LNCaP clone FGC (cell line): Measurements from ENCODE around the gene CTDSP1.

Experiments
- DNase-seq: peaks from one replicate; pipeline ENCODE4 v3.0.0-alpha.2; 2011; ENCODE audit warnings: low read depth
- H3K4me3 ChIP-seq: 2 replicates; pipeline ENCODE4 v1.5.1; 2011; ENCODE audit warnings: mild to moderate bottlenecking, low read depth, low read length, control low read depth
- TF ChIP-seq, protein P1 (sequence below): IDR thresholded peaks from 2 replicates; pipeline ENCODE4 v1.5.1; 2012; ENCODE audit warnings: mild to moderate bottlenecking; ENCODE audit not compliant: control insufficient read depth, insufficient read depth; ENCODE audit errors: extremely low read depth

Gene CTDSP1

GRCh38 chr2:218369330-218369729, 30.3 kb upstream of the CTDSP1 start:
- no peak overlapping the region for H3K4me3 ChIP-seq
- TF ChIP-seq, protein P1, sequence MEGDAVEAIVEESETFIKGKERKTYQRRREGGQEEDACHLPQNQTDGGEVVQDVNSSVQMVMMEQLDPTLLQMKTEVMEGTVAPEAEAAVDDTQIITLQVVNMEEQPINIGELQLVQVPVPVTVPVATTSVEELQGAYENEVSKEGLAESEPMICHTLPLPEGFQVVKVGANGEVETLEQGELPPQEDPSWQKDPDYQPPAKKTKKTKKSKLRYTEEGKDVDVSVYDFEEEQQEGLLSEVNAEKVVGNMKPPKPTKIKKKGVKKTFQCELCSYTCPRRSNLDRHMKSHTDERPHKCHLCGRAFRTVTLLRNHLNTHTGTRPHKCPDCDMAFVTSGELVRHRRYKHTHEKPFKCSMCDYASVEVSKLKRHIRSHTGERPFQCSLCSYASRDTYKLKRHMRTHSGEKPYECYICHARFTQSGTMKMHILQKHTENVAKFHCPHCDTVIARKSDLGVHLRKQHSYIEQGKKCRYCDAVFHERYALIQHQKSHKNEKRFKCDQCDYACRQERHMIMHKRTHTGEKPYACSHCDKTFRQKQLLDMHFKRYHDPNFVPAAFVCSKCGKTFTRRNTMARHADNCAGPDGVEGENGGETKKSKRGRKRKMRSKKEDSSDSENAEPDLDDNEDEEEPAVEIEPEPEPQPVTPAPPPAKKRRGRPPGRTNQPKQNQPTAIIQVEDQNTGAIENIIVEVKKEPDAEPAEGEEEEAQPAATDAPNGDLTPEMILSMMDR = no peak
- DNase-seq = peak; percentile 37

DNA sequence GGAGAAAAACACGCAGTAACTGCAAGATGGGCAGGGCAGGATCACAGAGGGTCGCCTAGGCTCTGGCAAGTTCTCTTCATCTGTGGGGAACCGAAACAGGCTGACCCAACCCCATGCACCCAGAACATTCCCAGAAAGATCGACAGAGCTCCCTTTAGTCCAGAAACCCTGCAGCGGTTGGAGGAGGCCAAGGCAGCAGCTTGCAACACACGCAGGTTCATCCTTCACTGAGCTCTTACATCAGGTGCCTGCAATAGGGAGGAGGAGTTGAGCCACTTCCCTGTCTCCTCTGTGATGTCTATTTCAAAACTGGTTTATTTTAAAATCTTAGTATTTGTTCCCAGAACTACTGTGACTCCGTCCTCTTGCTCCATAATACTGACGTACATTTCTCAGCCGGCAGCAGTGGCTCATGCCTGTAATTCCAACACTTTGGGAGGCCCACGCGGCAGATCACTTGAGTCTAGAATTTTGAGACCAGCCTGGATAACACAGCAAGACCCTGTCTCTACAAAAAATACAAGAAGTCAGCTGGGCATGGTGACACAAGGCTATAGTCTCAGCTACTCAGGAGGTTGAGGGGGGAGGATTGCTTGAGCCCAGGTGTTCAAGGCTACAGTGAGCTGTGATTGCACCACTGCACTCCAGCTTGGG, 29.1 kb upstream of the CTDSP1 start:
- H3K4me3 ChIP-seq = no peak overlapping the region
- TF ChIP-seq, protein P1 = no peak
- no peak for DNase-seq

- TF ChIP-seq, protein P1 = no peak
- no peak overlapping the region for H3K4me3 ChIP-seq
- no peak for DNase-seq
These were observed 27.7 kb upstream of the CTDSP1 start for GRCh38 chr2:218371983-218372350.

DNA sequence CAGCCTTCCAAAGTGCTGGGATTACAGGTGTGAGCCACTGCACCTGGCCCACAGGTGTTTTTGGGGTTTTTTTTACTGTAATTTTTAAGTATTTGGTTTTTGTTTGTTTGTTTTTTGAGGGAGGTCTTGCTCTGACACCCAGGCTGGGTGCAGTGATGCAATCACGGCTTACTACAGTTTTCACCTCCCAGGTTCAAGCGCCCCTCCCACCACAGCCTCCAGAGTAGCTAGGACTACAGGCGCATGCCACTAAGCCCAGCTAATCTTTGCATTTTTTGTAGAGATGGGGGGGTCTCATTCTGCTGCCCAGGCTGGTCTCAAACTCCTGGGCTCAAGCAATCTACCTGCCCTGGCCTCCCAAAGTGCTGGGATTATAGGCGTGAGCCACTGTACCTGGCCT, 24.9 kb upstream of the CTDSP1 start:
- TF ChIP-seq, protein P1 = no peak
- no peak overlapping the region for H3K4me3 ChIP-seq
- no peak for DNase-seq

DNA sequence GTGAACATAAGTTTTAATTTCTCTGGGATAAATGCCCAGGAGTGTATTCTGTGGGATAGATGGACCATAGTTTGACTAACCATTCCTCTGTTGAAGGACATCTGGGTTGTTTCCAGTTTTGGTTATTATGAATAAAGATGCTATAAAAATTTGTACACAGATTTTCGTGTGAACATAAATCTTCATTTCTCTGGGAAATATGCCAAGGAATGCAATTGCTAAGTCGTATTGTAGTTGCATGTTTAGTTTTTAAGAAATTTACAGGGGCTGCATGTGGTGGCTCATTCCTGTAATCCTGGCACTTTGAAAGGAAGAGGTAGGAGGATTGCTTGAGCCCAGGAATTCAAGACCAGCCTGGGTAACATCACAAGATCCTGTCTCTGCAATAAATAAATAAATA, 24.5 kb upstream of the CTDSP1 start:
- no peak overlapping the region for H3K4me3 ChIP-seq
- TF ChIP-seq, protein P1 = no peak
- DNase-seq = peak; percentile 32

DNA sequence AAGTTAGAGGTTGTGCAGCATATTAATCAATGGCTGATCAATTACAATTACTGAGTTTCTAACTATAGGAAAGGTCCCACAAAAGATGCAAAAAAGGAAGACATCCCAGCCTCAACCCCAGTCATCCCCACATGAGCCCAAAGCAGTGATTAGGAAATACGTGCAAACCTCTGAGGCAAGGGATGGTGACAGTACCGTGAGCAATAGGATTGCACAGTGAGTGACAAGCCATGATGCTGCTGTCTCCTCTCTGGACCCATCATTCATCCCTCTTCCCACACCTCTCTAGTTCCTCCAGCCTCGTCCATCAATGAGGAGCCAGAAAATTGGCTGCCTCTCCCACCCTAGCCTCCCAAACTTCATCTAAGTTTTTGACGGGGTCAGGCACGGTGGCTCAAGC, 21.6 kb upstream of the CTDSP1 start:
- DNase-seq = no peak
- H3K4me3 ChIP-seq = no peak overlapping the region
- TF ChIP-seq, protein P1 = no peak

GRCh38 chr2:218381916-218382366, 17.7 kb upstream of the CTDSP1 start, which contains the start of gene SLC11A1:
Gene SLC11A1, plus strand, starts transcription at chr2:218382273. Its CDS starts 96 bp downstream, at chr2:218382369.
- no peak for DNase-seq
- TF ChIP-seq, protein P1 = no peak
- H3K4me3 ChIP-seq = no peak within 1 kb of the TSS
